Endometrial microvascular endothelial cells (primary cell): Measurements from ENCODE around the gene SH2B3. TPM values are rescaled to one million over a fixed set of nuclear protein-coding genes. Genes with fewer than 3 reads are reported as not detected.
"Not testable (repeated sequence)": the region's sequence is repeated elsewhere in the genome, so short reads cannot be mapped to it uniquely, and the experiment has no call there.

Source experiments
- in situ Hi-C: cut with HindIII; loops from 2 replicates; pipeline ENCODE4 v1.10.0; 2017; ENCODE audit warnings: low sequenced_read_pairs, low pct_unique_long_range_greater_than_20kb; ENCODE audit errors: inconsistent ontology term
- total RNA-seq: library from RNA; depleted of rRNA; stranded (reverse); fragments of >200 nt; gene quantifications from one replicate; pipeline ENCODE4 v1.2.3, GENCODE V29; 2015; ENCODE audit errors: inconsistent ontology term

Gene SH2B3
- total RNA-seq, 1 donor from 2014 or later, result 152 TPM

- in situ Hi-C loops, result no loop called here
These were observed 83.1 kb downstream of the SH2B3 start for GRCh38 chr12:111488798-111489197.

- in situ Hi-C loops, result not testable (repeated sequence)
These were observed 87.3 kb downstream of the SH2B3 start for GRCh38 chr12:111492979-111493378.

GRCh38 chr12:111494676-111495075 lies 89.0 kb downstream of the SH2B3 start:
- in situ Hi-C loops, result no loop called here

Other genes with a start within 250 kb of the SH2B3 start
- 6.0 TPM for gene PHETA1, start 36.8 kb upstream of the SH2B3 start, total RNA-seq
- 22.0 TPM for gene ATXN2, start 193.4 kb downstream of the SH2B3 start, total RNA-seq